Peyer's patch (tissue), 4 donors: ENCODE results near the gene OLAH.

Source experiments
- CTCF ChIP-seq, 6 experiments: fragments of 450-650 bp in 4 of 6; fragments of 200-600 bp in 2 of 6; sonication (generic) in 1 of 6; IDR thresholded peaks; one replicate each; pipeline ENCODE4 v1.5.1; 2017 to 2019; ENCODE audit warnings: antibody characterized with exemption in 6 of 6, mild to moderate bottlenecking in 3 of 6, moderate library complexity in 1 of 6
- POLR2A ChIP-seq, 2 donors: fragments of 450-650 bp; IDR thresholded peaks; one replicate each; pipeline ENCODE4 v1.5.1; 2017; ENCODE audit warnings: antibody characterized with exemption in 2 of 2, mild to moderate bottlenecking in 2 of 2, moderate library complexity in 2 of 2

DNA sequence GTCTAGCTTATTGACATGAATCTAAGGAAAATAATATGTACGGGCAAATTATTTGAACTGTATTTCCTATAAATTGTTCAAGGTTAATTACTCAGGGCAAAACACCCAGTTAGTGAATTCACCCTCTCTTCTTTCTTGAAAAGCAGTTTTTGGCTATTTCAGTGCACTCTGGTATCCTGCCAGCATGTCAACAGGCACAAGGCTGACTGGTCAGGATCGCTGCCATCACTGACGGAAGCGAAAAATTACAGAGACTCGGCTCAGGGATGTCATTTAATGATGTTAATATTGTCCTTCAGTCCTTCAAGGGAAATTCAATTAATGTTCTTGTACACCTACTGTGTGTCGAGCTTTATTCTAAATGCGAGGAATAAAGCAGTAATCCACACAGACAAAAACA, 28.3 kb upstream of the OLAH start:
- TF ChIP-seq CTCF (IDR thresholded peaks at IDR 0.05): no peak
- TF ChIP-seq POLR2A (IDR thresholded peaks at IDR 0.05): no peak
